IPS DF 19.7 (cell line): ENCODE results near the gene NCOA3.

Experiments
- DNase-seq: peaks from one replicate; pipeline ENCODE4 v3.0.0-alpha.2; 2013; ENCODE audit warnings: low read depth, low spot score

Gene NCOA3

GRCh38 chr20:47629907-47630306 lies 128.2 kb downstream of the NCOA3 start:
- DNase-seq: no peak

- no peak for DNase-seq
These were observed 129.4 kb downstream of the NCOA3 start for GRCh38 chr20:47631078-47631477.

GRCh38 chr20:47635256-47635655 lies 133.6 kb downstream of the NCOA3 start:
- no peak for DNase-seq

GRCh38 chr20:47638851-47639250 lies 137.2 kb downstream of the NCOA3 start:
- DNase-seq: no peak

- no peak for DNase-seq
These were observed 140.4 kb downstream of the NCOA3 start for GRCh38 chr20:47642118-47642517.

- DNase-seq: no peak
These were observed 140.9 kb downstream of the NCOA3 start for GRCh38 chr20:47642624-47643023.

- no peak for DNase-seq
These were observed 143.9 kb downstream of the NCOA3 start for GRCh38 chr20:47645632-47646031.

GRCh38 chr20:47647994-47648393 lies 146.3 kb downstream of the NCOA3 start:
- no peak for DNase-seq

- peak; percentile 67 for DNase-seq
These were observed 147.3 kb downstream of the NCOA3 start for GRCh38 chr20:47648943-47649342.

GRCh38 chr20:47652301-47652700 lies 150.6 kb downstream of the NCOA3 start:
- DNase-seq: no peak

GRCh38 chr20:47652794-47653193 lies 151.1 kb downstream of the NCOA3 start:
- DNase-seq: no peak

- DNase-seq: no peak
These were observed 152.2 kb downstream of the NCOA3 start for GRCh38 chr20:47653869-47654268.

- no peak for DNase-seq
These were observed 152.7 kb downstream of the NCOA3 start for GRCh38 chr20:47654370-47654769.

GRCh38 chr20:47655635-47656034 lies 153.9 kb downstream of the NCOA3 start:
- DNase-seq: no peak

GRCh38 chr20:47656318-47656717 lies 154.6 kb downstream of the NCOA3 start:
- no peak for DNase-seq

GRCh38 chr20:47659904-47660601 lies 158.4 kb downstream of the NCOA3 start:
- DNase-seq: no peak

GRCh38 chr20:47660602-47660905 lies 158.9 kb downstream of the NCOA3 start:
- DNase-seq: no peak

GRCh38 chr20:47660983-47661700 lies 159.5 kb downstream of the NCOA3 start:
- DNase-seq: no peak

- DNase-seq: no peak
These were observed 160.0 kb downstream of the NCOA3 start for GRCh38 chr20:47661714-47662113.

- DNase-seq: no peak
These were observed 161.0 kb downstream of the NCOA3 start for GRCh38 chr20:47662483-47663353.

- peak; percentile 45 for DNase-seq
These were observed 161.8 kb downstream of the NCOA3 start for GRCh38 chr20:47663354-47664067.

- no peak for DNase-seq
These were observed 162.4 kb downstream of the NCOA3 start for GRCh38 chr20:47664068-47664437.
